Frontal cortex (tissue), 4 donors: ENCODE results near the gene KCNK15. TPM values are rescaled to one million over a fixed set of nuclear protein-coding genes. Genes with fewer than 3 reads are reported as not detected.

ENCODE experiments used
- DNase-seq, 2 donors: peaks; one replicate each; pipeline ENCODE4 v3.0.0; 2012; ENCODE audit warnings: low spot score in 2 of 2
- FAIRE-seq: peaks from 2 replicates; lab custom pipeline; 2012; peaks lifted over from hg19 to GRCh38; lab: Jason Lieb, UNC
- total RNA-seq: library from RNA; depleted of rRNA; stranded (reverse); fragments of >200 nt; gene quantifications from one replicate; pipeline ENCODE4 v1.2.3, GENCODE V29; 2014
- donor health status: control.
- donor health status: control.
- donor health status: control.

KCNK15 gene
- total RNA-seq, 1 donor from 2014 or later = not detected

DNA sequence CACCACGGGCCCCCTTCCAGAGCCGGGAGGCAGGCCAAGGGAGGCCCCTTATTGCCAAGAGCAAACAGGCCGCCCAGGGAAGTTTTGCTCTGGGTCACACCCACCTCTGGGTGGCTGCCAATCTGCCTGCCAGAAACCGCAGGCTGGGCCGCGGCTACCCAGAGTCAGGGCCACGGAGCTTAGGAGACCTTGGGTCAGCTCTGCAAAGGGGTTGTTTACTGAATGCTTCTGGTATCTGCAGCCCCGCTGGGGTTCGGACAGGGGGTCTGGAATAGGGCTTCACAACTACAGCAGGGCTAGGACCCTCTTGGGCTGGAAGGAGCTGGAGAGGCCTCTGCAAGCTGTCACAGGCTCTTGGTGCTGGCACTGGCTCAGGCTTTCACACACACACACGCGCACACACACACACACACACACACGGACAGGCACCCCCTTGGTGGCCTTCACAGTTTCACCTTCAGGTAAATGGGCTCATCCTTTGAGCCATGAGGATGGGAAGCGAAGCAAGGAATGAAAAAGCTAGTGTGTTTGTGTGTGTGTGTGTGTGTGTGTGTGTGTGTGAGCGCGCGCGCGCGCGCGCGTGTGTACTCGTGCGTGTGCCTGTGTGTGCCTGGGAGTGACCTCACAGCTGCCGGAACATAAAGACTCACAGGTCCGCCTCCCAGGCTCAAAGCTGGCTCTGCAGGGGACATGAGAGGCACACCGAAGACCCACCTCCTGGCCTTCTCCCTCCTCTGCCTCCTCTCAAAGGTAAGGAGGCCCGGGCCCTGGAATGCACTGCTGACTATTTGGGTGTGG, 30.8 kb upstream of the KCNK15 start, which contains the start of gene CCN5:
CCN5 (plus strand) TSS at position 669 of the 798 bp plus-strand sequence; CDS start at position 691, 22 bp downstream.
- FAIRE-seq (no peak), DNase-seq (peak in 1 of 2 donors; percentile 68)

- DNase-seq (no peak), FAIRE-seq (no peak)
Observed at GRCh38 chr20:44715499-44716308, 30.0 kb upstream of the KCNK15 start.

DNA sequence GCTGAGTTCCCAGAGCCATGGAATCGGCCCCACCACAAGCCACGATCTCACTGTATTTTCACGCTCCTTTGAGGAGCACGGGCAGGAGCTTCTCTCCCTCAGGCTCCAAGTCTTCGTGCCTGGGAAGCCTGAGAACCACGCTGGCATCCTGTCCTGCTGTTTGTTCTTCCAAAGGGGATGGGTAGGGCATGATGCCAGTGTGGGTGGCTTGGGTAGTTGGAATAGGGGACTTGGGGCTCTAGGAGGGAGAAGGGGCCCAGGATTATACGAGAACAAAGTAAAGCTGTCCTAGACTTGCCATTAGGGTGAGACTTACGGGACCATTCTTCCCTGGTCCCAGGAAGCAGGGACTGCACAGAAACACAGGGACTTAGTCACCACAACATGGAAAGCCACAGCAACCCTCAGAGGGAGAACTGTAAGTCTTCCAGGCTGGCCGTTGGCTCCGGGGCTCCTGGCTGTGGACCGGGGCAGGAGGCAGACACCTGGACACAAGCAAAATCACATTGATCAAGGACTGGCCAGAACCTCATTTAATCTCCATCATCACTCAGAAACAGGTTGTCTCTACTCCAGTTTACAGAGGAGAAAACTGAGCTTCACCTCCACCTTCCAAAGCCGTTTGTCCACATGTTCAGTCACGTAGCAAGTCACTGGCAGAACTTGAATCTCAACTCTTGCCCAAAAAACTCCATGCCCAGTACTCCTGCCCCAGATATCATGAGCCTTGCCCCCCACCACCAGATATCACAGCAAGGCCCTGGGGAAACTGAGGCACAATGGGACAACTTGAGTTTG, 29.2 kb upstream of the KCNK15 start:
- FAIRE-seq (no peak), DNase-seq (no peak)

DNA sequence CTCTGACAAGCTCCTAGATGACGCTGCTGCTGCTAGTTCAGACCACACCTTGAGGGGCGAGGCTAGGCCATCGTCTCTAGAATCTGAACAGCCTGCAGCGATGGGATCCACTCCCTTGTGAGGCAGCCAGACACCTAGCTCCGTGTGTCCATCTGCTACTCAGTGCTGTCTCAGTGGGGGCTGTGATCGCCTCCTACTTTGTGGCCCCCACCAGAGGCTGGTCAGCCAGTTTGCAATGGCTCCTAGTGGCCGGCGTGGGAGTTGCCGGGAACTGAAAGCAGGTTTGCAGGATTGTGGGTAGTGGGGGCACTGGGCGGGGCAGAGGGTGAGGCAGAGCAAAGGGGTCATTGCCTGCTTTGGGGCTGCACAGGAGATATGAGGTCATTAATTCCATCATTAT, 27.7 kb upstream of the KCNK15 start:
- DNase-seq = no peak
- FAIRE-seq = no peak

DNA sequence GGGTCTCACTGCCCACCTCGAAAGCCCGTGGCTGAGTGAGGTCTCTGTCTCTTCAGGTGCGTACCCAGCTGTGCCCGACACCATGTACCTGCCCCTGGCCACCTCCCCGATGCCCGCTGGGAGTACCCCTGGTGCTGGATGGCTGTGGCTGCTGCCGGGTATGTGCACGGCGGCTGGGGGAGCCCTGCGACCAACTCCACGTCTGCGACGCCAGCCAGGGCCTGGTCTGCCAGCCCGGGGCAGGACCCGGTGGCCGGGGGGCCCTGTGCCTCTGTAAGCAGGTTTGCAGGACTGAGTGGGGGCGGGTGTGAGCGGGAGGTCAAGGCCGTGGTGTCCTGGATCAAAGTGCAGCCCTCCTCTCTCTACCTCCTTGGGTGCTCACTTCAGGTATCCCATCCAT, 25.8 kb upstream of the KCNK15 start:
- FAIRE-seq = no peak
- DNase-seq = no peak

GRCh38 chr20:44720621-44720996, 25.1 kb upstream of the KCNK15 start:
- DNase-seq (peak; percentile 59 to 61), FAIRE-seq (no peak)

DNA sequence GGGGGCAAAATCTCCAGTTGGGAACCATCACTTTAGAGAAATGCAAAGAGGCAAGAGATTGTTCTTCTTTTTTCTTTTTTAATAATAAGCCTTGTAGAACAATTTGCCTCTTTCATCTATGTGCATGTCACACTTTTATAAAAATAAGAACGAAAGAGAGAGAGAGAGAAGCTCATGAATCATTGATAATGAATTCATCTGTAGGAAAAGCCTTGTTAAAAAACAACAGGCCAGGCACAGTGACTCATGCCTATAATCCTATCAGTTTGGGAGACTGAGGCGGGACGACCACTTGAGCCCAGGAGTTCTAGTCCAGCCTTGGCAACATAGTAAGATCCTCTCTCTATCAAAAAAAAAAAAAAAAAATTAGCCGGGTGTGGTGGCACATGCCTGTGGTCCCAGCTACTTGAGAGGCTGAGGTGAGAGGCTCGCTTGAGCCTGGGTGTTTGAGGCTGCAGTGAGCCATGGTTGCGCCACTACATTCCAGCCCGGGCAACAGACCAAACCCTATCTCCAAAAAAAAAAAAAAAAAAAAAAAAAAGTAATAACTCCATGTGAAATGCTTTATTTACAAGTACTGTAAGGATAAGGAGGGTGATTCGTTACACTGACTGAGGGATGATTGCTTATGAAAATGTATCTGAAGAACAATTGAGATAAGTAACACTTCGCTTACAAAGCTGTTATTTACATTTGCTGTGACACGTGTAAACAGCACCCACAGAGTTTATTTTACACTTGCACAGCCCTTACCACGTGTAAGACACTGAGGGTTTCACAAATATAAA, 24.5 kb upstream of the KCNK15 start:
- FAIRE-seq = no peak
- DNase-seq = no peak

DNA sequence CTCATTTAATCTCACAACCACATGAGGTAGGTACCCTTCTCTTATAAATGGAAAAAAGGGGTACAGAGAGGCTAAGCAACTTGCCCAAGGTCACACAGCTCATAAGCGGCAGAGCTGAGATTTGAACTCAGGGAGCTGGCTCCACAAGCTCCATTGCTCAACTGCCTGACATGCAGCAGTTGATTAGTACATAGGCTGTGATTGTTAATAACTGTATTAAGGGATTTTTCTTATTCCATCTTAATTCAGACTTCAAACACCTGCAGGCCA, 23.9 kb upstream of the KCNK15 start:
- FAIRE-seq = no peak
- no peak for DNase-seq

- no peak for FAIRE-seq
- no peak for DNase-seq
Observed at GRCh38 chr20:44722990-44723389, 22.7 kb upstream of the KCNK15 start.

GRCh38 chr20:44723391-44723790, 22.3 kb upstream of the KCNK15 start:
- FAIRE-seq (no peak), DNase-seq (no peak)

GRCh38 chr20:44723798-44724362, 21.8 kb upstream of the KCNK15 start:
- FAIRE-seq (no peak), DNase-seq (no peak)

DNA sequence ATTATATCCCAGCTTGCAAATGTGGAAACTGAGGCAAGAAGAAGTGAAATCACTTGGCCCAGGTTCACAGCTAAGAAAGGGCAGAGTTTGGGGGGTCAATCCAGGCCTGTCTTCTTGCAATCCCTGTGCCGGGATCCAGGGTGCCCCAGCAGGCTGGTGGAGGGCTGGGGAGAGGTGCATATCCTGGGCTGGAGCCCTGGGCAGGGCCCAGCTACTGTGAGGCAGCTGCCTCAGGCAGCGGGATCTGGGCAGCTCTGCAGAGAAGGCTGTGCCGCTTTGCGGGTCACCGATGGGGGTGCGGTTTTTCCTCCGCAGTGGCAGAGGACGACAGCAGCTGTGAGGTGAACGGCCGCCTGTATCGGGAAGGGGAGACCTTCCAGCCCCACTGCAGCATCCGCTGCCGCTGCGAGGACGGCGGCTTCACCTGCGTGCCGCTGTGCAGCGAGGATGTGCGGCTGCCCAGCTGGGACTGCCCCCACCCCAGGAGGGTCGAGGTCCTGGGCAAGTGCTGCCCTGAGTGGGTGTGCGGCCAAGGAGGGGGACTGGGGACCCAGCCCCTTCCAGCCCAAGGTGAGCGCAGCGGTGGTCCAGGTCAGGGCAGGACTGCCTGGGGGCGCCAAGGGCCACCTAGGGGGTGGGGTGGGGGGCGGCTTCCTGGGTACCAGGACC, 21.1 kb upstream of the KCNK15 start:
- DNase-seq = no peak
- no peak for FAIRE-seq

- no peak for DNase-seq
- no peak for FAIRE-seq
Observed at GRCh38 chr20:44725837-44726236, 19.8 kb upstream of the KCNK15 start.

DNA sequence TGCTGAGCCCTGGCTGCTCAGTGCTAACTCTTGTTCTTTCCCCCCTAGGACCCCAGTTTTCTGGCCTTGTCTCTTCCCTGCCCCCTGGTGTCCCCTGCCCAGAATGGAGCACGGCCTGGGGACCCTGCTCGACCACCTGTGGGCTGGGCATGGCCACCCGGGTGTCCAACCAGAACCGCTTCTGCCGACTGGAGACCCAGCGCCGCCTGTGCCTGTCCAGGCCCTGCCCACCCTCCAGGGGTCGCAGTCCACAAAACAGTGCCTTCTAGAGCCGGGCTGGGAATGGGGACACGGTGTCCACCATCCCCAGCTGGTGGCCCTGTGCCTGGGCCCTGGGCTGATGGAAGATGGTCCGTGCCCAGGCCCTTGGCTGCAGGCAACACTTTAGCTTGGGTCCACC, 18.6 kb upstream of the KCNK15 start:
- DNase-seq (no peak), FAIRE-seq (no peak)

- DNase-seq (no peak), FAIRE-seq (no peak)
Observed at GRCh38 chr20:44727651-44728050, 18.0 kb upstream of the KCNK15 start.

DNA sequence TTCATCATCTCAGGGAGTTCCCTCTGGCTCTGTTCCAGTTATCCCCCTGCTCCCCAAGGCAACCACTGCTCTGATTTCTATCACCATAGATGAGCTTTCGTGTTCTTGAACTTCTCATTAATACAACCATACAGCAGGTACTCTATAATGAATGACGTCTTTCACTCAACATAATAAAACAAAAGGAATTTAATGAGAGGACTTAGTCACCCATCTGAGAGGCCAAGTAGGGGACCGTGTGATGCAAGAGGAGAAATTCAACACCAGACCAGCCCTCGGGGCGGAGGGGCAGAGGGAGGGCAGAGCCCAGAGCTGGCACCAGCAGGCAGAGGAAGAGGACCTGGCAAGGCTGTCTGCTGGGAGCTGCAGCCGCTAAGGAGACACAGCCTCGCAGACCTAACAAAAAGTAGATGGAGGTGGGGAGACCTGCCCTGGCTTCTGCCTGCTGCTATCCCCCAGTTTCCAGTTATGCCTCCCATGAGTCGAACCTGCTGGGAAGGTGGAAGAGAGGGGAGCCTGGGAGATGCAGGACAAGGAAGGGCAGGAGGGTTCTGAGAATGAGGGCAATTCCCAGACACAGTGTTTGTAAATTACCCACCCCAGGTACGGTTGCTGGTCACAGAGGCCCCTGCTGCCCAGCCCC, 16.7 kb upstream of the KCNK15 start:
- FAIRE-seq = no peak
- DNase-seq = peak in 1 of 2 donors; percentile 54

DNA sequence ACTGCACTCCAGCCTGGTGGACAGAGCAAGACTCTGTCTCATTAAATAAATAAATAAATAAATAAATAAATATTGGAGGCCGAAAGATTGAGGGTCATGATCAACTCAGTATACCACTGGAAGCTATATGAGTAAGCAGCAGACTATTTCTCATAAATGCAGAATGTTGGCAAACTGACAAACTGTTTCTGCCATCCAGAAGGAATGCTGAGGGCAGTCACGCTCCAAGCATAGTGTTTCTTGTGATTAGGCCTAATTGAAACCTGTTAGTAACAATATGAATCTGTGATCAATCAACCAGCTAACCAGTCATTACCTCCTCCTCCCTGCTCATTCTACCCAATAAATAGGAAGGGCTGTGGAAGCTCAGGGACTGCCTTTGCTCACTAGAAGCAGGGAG, 15.2 kb upstream of the KCNK15 start:
- DNase-seq (no peak), FAIRE-seq (no peak)

DNA sequence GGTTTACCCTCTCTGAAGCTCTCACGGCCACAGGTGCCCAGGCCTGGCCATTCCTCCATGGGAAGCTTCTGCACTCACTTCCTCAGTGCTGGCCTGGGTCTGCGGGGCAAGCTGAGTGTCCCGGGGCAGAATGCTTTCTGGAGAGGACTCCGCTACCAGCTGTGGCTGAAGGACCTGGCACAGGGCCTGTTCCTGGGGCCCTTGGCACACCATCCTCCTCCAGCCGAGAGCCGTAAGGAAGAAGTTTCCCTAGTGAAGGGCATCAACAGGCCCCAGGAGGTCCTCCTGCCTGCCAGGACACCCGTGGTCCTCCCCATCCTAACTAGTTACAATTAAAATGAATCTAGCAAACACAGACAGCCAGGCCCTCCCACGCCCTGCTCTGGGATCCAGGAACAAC, 14.0 kb upstream of the KCNK15 start:
- DNase-seq (no peak), FAIRE-seq (no peak)

DNA sequence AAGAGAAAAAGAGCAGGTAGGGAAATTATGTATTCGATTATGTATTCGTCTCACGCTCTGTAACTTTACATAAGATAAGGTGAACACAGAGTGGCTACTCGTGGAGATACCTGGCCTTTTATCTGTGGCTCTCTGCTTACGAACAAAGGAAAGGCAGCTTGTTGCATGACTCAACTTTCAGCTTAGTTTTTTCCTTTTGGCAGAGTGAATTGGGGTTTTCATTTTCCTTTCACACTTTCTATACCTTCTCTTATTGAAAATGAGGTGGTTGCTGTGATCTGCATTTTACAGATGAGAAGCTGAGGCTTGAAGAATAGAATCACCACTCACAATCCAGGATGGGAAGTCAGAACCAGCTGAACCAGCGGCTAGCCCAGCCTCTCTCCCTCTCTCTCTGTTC, 13.3 kb upstream of the KCNK15 start:
- DNase-seq (no peak), FAIRE-seq (no peak)
